ENCODE results near the gene CCDC51. TPM values are rescaled to one million over a fixed set of nuclear protein-coding genes. Genes with fewer than 3 reads are reported as not detected.

Gene CCDC51
- total RNA-seq, 1 donor from 2014 or later, result 11.5 TPM

Other genes starting within 250 kb of the CCDC51 start
- gene CAMP, start 216.6 kb downstream of the CCDC51 start, total RNA-seq, result not detected
- gene ZNF589, start 199.0 kb downstream of the CCDC51 start, total RNA-seq, result 10.1 TPM
- 36.3 TPM for gene NME6, start 138.8 kb downstream of the CCDC51 start, total RNA-seq
- not detected for gene SPINK8, start 106.5 kb downstream of the CCDC51 start, total RNA-seq
- not detected for gene FBXW12, start 67.9 kb downstream of the CCDC51 start, total RNA-seq
- gene PLXNB1, start 10.0 kb downstream of the CCDC51 start, total RNA-seq, result 48.2 TPM
- 188 TPM for gene TMA7, start 138 bp upstream of the CCDC51 start, total RNA-seq
- 8.7 TPM for gene ATRIP, start 6.6 kb upstream of the CCDC51 start, total RNA-seq
- gene SHISA5, start 64.1 kb upstream of the CCDC51 start, total RNA-seq, result 43.8 TPM
- gene PFKFB4, start 116.7 kb upstream of the CCDC51 start, total RNA-seq, result 9.4 TPM
- 2.4 TPM for gene UCN2, start 123.7 kb upstream of the CCDC51 start, total RNA-seq
- gene COL7A1, start 155.2 kb upstream of the CCDC51 start, total RNA-seq, result 54.8 TPM
- 465 TPM for gene UQCRC1, start 169.5 kb upstream of the CCDC51 start, total RNA-seq
- gene TMEM89, start 181.7 kb upstream of the CCDC51 start, total RNA-seq, result not detected
- gene SLC26A6, start 195.3 kb upstream of the CCDC51 start, total RNA-seq, result 12.4 TPM
- gene CELSR3, start 222.8 kb upstream of the CCDC51 start, total RNA-seq, result 0.51 TPM
- gene NCKIPSD, start 245.8 kb upstream of the CCDC51 start, total RNA-seq, result 11.3 TPM